ENCODE results near the gene PDGFRB.

PDGFRB gene

GRCh38 chr5:150082374-150082773 lies 73.3 kb downstream of the PDGFRB start:
- DNase-seq (ENCODE audit: low read depth) = no peak

- DNase-seq (ENCODE audit: low read depth) = no peak
Observed at GRCh38 chr5:150081541-150082283, 73.9 kb downstream of the PDGFRB start.

GRCh38 chr5:150080696-150081435 lies 74.8 kb downstream of the PDGFRB start:
- no peak for DNase-seq (ENCODE audit: low read depth)

- DNase-seq (ENCODE audit: low read depth) = no peak
Observed at GRCh38 chr5:150079909-150080461, 75.7 kb downstream of the PDGFRB start.

- DNase-seq (ENCODE audit: low read depth) = no peak
Observed at GRCh38 chr5:150078802-150079689, 76.6 kb downstream of the PDGFRB start.

GRCh38 chr5:150077996-150078801 lies 77.4 kb downstream of the PDGFRB start:
- no peak for DNase-seq (ENCODE audit: low read depth)

- no peak for DNase-seq (ENCODE audit: low read depth)
Observed at GRCh38 chr5:150077060-150077459, 78.6 kb downstream of the PDGFRB start.

- DNase-seq (ENCODE audit: low read depth) = no peak
Observed at GRCh38 chr5:150075806-150076205, 79.8 kb downstream of the PDGFRB start.

GRCh38 chr5:150075233-150075632 lies 80.4 kb downstream of the PDGFRB start:
- no peak for DNase-seq (ENCODE audit: low read depth)

GRCh38 chr5:150073677-150074076 lies 82.0 kb downstream of the PDGFRB start:
- no peak for DNase-seq (ENCODE audit: low read depth)

- DNase-seq (ENCODE audit: low read depth) = no peak
Observed at GRCh38 chr5:150073086-150073625, 82.5 kb downstream of the PDGFRB start.

- no peak for DNase-seq (ENCODE audit: low read depth)
Observed at GRCh38 chr5:150070821-150071220, 84.8 kb downstream of the PDGFRB start.

- DNase-seq (ENCODE audit: low read depth) = no peak
Observed at GRCh38 chr5:150069672-150070627, 85.7 kb downstream of the PDGFRB start.

- DNase-seq (ENCODE audit: low read depth) = no peak
Observed at GRCh38 chr5:150068961-150069645, 86.5 kb downstream of the PDGFRB start.

- DNase-seq (ENCODE audit: low read depth) = no peak
Observed at GRCh38 chr5:150068472-150068871, 87.2 kb downstream of the PDGFRB start.

GRCh38 chr5:150068071-150068470 lies 87.6 kb downstream of the PDGFRB start:
- DNase-seq (ENCODE audit: low read depth) = no peak

- DNase-seq (ENCODE audit: low read depth) = no peak
Observed at GRCh38 chr5:150067405-150067960, 88.2 kb downstream of the PDGFRB start.

- DNase-seq (ENCODE audit: low read depth) = no peak
Observed at GRCh38 chr5:150066901-150067396, 88.7 kb downstream of the PDGFRB start.

GRCh38 chr5:150066436-150066835 lies 89.2 kb downstream of the PDGFRB start:
- DNase-seq (ENCODE audit: low read depth) = no peak
